GM12891 (cell line): ENCODE results near the gene PES1.

Experiments
- DNase-seq: peaks from one replicate; pipeline ENCODE4 v3.0.0; 2011; ENCODE audit warnings: low spot score; ENCODE audit not compliant: insufficient read length
- FAIRE-seq: peaks from 2 replicates; lab custom pipeline; 2011; peaks lifted over from hg19 to GRCh38; lab: Jason Lieb, UNC
- PAX5 ChIP-seq: IDR thresholded peaks from 2 replicates; pipeline ENCODE4 v1.6.1; 2011; ENCODE audit warnings: low read length, moderate library complexity, mild to moderate bottlenecking; ENCODE audit not compliant: insufficient read depth, severe bottlenecking
- POLR2A ChIP-seq: IDR thresholded peaks from 2 replicates; pipeline ENCODE4 v1.6.1; 2011; ENCODE audit warnings: low read depth, low read length, control low read depth
- POLR2AphosphoS5 ChIP-seq: IDR thresholded peaks from 2 replicates; pipeline ENCODE4 v1.6.1; 2011; ENCODE audit warnings: low read depth, low read length, control low read depth
- POU2F2 ChIP-seq: IDR thresholded peaks from 2 replicates; pipeline ENCODE4 v1.6.1; 2011; ENCODE audit warnings: low read depth, mild to moderate bottlenecking, control low read depth, low read length, moderate library complexity
- SPI1 ChIP-seq: IDR thresholded peaks from 2 replicates; pipeline ENCODE4 v1.6.1; 2011; ENCODE audit warnings: low read depth, low read length, control low read depth
- TAF1 ChIP-seq: IDR thresholded peaks from 2 replicates; pipeline ENCODE4 v1.6.1; 2011; ENCODE audit warnings: low read depth, low read length, control low read depth

Gene PES1

DNA sequence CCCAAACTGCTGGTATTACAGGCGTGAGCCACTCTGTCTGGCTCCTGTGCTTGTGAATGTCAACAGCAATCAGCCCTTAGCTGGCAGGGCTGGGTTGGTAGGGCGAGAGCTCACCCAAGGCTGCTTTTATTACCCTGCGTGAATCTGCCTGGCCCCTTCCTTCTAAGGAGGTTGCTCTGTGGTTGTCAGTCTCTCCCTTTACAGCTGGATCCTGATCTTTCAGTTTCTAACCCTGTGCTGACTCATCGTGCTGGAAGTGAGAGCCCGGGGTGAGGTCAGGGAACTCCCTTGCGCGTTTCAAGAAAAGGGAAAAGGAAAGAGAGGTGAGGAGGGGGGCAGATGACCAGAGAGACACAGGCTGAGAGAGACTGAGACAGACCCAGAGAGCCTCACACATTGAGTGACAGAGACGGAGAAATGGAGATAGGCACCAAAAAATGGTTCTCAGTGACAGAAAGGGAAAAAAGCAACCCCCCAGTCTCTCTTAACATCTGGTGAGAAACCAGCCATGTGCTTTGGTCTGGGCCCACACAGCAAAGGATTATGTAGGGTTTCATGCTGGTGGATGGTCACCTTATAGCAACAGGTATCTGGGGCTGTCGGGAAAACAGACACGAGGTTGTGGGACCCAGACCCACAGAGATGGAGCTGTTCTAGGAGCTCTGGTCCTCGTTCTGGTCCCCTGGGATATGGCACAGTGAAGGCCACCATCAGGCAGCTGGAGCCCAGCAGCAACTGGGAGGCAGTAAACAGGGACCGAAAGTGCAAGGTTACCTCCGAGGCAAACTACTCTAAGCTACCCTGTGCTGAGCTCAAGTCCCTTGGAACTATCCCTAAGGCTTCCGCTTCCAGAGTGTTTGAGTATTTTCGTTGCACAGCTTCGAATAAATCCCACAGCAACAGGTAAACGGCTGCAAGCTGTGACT lies 17.8 kb upstream of the PES1 start:
- peak; percentile 55 for FAIRE-seq

DNA sequence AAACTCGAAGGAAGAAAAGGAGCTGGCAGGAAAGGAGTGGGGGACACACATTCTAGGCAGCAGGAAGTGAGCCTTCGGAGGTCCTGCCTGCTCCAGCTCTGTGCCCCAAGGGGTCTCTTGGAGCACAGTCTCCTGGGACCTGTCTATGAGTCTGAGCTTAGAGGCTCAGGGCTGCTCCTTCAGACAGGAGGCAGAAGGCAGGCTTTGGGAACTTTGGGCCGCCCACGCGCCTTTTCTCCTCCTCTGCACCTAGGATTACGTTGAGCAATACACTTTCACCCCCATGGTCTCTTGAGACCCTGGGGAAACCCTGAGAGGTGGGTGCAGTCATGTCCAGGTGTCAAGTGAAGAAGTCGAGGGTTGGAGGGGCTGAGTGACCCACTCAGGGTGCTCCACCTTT lies 16.2 kb upstream of the PES1 start:
- TF ChIP-seq POLR2AphosphoS5, result no peak
- TF ChIP-seq TAF1, result no peak
- TF ChIP-seq POLR2A, result no peak
- no peak for DNase-seq
- FAIRE-seq, result no peak

More for the DNA sequence above, 17.8 kb upstream of the PES1 start:
- peak; percentile 28; the same call in 1 of the 2 replicates for TF ChIP-seq SPI1
- TF ChIP-seq POLR2AphosphoS5, result no peak
- TF ChIP-seq TAF1, result no peak
- no peak for TF ChIP-seq PAX5
- DNase-seq, result no peak

DNA sequence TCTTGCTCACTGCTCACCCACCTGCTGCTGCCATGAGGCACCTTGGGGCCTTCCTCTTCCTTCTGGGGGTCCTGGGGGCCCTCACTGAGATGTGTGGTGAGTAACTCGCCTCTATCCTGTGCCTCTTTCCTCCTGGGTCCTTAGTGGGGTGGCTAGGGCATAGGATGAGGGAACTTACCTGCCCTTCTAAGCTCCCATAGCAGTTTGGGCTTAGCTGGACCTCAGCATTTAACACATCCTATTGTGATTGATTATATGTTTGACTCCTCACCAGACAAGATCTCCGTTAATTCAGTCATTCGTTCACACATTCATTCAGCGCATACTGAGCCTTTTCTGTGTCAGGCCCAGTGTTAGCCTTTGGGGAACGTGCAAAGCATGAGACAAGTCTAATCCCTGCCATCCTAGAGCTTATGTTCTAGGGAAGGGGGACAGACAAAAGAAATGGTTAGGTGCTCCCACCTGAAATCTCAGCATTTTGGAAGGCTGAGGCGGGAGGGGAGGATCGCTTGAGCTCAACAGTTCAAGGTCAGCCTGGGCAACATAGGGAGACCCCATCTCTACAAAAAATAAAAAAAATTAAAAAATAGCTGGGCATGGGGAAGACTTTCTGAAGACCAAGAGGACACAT lies 15.7 kb upstream of the PES1 start:
- FAIRE-seq (peak; percentile 56), DNase-seq (no peak)
- TF ChIP-seq TAF1 (no peak), POU2F2 (no peak), POLR2A (no peak)

DNA sequence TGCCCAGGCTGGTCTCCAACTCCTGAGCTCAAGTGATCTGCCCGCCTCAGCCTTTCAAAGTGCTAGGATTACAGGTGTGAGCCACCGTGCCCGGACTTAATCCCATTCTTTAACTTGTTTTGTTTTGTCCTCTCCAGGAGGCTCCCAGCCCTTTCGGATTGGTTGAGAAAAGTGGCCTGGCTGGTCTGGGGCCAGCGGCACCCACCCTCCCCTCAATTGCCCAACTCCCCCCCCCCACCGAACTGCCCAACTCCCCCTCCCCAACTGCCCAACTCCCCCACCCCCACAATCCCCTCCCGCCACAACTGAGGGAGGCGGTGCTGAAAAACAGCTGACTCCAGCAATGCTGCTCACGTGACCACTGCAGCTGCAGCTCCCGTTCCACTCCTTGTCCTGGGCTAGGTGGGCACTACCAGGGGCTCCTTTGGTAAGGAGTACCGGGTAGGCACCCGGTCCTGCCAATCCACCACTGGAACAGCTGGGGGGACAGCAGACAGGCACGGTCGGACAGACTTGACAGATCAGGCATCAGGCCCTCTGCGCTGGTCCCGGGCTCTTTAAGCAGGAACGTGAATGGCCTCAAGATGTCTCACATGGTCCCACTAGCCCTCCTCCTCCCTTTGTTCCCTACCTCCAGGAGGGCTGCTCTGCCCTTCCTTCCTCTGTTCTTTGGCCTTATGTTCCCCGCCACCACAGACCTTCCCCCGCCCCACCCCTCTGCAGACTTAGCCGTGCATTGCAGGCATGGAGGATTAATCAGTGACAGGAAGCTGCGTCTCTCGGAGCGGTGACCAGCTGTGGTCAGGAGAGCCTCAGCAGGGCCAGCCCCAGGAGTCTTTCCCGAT lies 15.0 kb upstream of the PES1 start, which contains the start of gene TCN2:
Gene TCN2 (plus strand): TSS at position 720 of the 845 bp plus-strand sequence. CDS start 158 bp downstream, outside the sequence.
- TF ChIP-seq PAX5, result no peak
- no peak for TF ChIP-seq SPI1
- no peak for DNase-seq
- FAIRE-seq, result peak; percentile 89

DNA sequence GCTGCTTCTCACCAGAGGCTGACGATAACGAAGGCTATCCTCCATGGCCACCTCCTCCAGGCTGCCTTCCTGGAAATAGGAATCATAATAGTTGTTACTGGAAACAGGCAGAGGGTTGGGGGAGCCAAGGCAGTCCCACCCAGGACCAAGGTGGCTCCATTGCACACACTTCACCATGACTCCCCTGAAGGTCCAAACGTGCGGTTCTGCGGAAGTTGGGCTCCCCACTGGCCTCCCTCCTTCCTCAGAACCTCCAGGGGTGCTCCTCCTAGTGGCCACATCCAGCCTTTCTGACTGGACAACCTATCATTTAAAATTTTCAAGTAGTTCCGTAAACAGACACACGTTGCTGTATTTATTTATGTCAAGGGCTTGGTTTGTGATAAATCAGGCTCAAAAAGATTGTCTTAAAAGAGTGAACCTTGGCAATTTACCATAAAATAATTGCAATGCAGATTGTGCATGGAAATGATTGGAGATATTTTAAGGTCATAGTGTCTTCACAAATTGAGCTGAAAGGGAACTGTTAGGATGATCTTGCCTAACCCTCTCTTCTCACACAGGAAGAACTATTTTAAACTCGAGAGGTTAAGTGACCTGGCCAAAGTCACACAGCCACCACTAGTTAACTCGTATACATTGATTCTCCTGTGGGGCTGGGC lies 13.9 kb upstream of the PES1 start:
- DNase-seq (no peak), FAIRE-seq (peak; percentile 63)
- no peak for TF ChIP-seq PAX5
- TF ChIP-seq POU2F2, result no peak
- TF ChIP-seq POLR2A, result no peak
- TF ChIP-seq TAF1, result no peak
- TF ChIP-seq POLR2AphosphoS5, result no peak
- no peak for TF ChIP-seq SPI1

DNA sequence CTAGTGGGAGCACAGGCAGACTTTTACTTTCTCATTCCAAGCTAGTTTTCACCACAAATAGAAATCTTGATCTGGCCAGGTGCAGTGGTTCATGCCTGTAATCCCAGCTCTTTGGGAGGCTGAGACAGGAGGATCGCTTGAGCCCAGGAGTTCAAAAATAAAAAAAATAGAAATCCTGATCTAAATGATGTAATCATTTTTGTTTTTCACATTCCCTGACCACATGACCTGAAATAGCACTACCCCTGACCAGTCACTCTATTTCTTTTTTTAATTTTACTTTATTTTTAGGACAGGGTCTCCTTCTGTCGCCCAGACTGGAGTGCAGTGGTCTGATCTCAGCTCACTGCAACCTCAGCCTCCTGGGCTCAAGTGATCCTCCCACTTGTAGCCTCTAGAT lies 13.0 kb upstream of the PES1 start:
- no peak for FAIRE-seq
- DNase-seq, result no peak
- no peak for TF ChIP-seq PAX5
- no peak for TF ChIP-seq POU2F2
- TF ChIP-seq SPI1, result no peak
- no peak for TF ChIP-seq POLR2AphosphoS5
- no peak for TF ChIP-seq TAF1
- no peak for TF ChIP-seq POLR2A

DNA sequence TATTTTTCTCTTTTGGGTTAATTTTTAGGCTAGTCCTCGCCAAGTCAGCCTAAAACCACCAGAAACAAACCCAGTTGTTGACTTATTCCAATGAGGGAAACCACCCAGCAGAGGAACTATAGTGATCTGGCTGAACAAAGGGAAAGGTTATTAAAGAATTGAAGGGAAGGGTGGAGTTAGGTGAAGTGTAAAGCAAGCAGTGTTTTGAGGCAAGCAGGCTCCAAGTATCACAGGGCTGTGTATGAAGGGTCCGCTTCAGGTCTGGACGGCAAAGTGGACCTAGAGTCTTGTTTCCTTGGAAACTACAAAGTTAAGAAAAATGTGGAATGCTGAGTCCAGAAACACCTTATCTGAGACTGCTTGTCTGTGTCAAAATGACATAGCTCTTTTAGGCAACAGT lies 12.1 kb upstream of the PES1 start:
- FAIRE-seq (no peak), DNase-seq (no peak)

DNA sequence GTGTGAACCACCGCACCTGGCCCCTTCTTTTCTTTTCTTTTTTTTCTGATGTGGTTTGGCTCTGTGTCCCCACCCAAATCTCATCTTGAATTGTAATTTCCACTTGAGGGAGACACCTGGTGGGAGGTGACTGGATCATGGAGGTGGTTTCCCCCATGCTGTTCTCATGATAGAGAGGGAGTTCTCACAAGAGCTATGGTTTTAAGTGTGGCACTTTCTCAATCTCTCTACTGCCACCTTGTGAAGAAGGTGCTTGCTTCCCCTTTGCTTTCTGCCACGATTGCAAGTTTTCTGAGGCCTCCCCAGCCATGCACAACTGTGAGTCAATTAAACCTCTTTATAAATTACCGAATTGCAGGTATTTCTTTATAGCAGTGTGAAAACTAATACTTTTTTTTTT lies 10.3 kb upstream of the PES1 start:
- DNase-seq (no peak), FAIRE-seq (no peak)
- no peak for TF ChIP-seq POU2F2
- TF ChIP-seq SPI1, result no peak

More for the DNA sequence above, 12.1 kb upstream of the PES1 start:
- no peak for TF ChIP-seq SPI1

DNA sequence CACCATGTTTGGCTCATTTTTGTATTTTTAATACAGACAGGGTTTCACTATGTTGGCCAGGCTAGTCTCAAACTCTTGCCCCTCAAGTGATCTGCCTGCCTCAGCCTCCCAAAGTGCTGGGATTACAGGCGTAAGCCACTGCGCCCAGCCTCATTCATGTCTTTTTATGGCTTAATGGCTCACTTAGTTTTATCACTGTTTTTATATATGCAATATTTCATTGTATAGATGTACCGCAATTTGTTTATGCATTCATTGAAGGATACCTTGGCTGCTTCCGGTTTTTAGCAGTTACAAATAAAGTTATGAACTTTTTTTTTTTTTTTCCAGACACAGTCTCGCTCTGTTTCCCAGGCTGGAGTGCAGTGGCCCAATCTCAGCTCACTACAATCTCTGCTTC lies 9.8 kb upstream of the PES1 start:
- FAIRE-seq, result no peak
- no peak for DNase-seq
- TF ChIP-seq POLR2A, result no peak
- no peak for TF ChIP-seq POU2F2
- TF ChIP-seq SPI1, result no peak
- TF ChIP-seq TAF1, result no peak
- TF ChIP-seq PAX5, result no peak
- no peak for TF ChIP-seq POLR2AphosphoS5

DNA sequence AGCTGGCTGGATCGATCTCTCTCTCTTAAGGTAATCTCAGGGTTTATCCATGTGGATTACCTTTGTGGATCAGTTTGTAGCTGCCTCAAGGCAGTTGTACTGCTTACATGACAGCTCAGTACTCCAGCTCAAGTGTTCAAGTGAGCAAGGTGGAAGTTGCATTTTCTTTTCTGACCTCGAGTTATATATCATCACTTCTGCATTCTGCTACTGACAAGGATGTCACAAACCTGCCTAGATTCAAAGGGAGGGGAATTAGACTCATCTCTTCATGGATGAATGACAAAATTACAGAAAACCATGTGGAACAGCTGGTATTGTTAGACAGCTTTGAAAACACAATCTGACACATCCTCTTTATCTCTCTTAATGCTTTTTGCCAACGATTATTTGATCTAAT lies 9.2 kb upstream of the PES1 start:
- FAIRE-seq (no peak), DNase-seq (no peak)

More for the DNA sequence above, 9.2 kb upstream of the PES1 start:
- TF ChIP-seq POLR2AphosphoS5 (no peak), TAF1 (no peak), PAX5 (no peak), SPI1 (peak; percentile 45)
